ENCODE data around the gene MMP2.

The MMP2 gene

DNA sequence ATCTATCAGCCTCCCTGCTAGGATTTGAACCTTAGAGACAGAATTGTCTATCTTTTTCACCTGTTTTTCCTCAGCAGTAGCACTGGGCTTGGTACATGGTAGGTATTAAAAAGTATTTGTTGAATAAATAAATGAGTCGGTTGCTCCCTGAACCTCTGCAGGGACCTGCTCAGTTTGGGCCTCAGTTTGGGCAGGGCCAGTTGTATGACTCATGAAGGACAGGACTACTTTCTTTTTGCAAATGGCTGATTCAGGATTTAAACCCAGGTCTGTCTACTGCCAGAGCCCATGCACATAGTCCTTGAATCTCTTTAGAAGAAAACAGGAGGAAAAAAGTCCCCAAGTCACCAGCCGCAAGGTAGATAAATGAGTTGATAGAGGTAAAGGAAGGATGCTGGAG lies 3.1 kb downstream of the MMP2 start:
- no peak for DNase-seq (ENCODE audit: low read depth)
- TF ChIP-seq, protein P1, sequence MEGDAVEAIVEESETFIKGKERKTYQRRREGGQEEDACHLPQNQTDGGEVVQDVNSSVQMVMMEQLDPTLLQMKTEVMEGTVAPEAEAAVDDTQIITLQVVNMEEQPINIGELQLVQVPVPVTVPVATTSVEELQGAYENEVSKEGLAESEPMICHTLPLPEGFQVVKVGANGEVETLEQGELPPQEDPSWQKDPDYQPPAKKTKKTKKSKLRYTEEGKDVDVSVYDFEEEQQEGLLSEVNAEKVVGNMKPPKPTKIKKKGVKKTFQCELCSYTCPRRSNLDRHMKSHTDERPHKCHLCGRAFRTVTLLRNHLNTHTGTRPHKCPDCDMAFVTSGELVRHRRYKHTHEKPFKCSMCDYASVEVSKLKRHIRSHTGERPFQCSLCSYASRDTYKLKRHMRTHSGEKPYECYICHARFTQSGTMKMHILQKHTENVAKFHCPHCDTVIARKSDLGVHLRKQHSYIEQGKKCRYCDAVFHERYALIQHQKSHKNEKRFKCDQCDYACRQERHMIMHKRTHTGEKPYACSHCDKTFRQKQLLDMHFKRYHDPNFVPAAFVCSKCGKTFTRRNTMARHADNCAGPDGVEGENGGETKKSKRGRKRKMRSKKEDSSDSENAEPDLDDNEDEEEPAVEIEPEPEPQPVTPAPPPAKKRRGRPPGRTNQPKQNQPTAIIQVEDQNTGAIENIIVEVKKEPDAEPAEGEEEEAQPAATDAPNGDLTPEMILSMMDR (IDR thresholded peaks at IDR 0.05; ENCODE audit: control insufficient read depth, extremely low read depth, insufficient read depth), result no peak
- H3K4me3 ChIP-seq (ENCODE audit: low read depth, low read length), result no peak overlapping the region

- no peak overlapping the region for H3K4me3 ChIP-seq (ENCODE audit: low read depth, low read length)
- DNase-seq (ENCODE audit: low read depth), result no peak
- TF ChIP-seq, protein P1 (IDR thresholded peaks at IDR 0.05; ENCODE audit: control insufficient read depth, extremely low read depth, insufficient read depth), result no peak
These were observed 8.2 kb downstream of the MMP2 start for GRCh38 chr16:55487048-55487803.

GRCh38 chr16:55488306-55488705 lies 9.3 kb downstream of the MMP2 start:
- DNase-seq (ENCODE audit: low read depth), result no peak
- TF ChIP-seq, protein P1 (IDR thresholded peaks at IDR 0.05; ENCODE audit: control insufficient read depth, extremely low read depth, insufficient read depth), result no peak
- H3K4me3 ChIP-seq (ENCODE audit: low read depth, low read length), result no peak overlapping the region

GRCh38 chr16:55489119-55489955 lies 10.3 kb downstream of the MMP2 start:
- no peak overlapping the region for H3K4me3 ChIP-seq (ENCODE audit: low read depth, low read length)
- TF ChIP-seq, protein P1 (IDR thresholded peaks at IDR 0.05; ENCODE audit: control insufficient read depth, extremely low read depth, insufficient read depth), result no peak
- DNase-seq (ENCODE audit: low read depth), result no peak

- H3K4me3 ChIP-seq (ENCODE audit: low read depth, low read length), result no peak overlapping the region
- no peak for DNase-seq (ENCODE audit: low read depth)
- TF ChIP-seq, protein P1 (IDR thresholded peaks at IDR 0.05; ENCODE audit: control insufficient read depth, extremely low read depth, insufficient read depth), result no peak
These were observed 10.9 kb downstream of the MMP2 start for GRCh38 chr16:55489956-55490265.

GRCh38 chr16:55490301-55490700 lies 11.3 kb downstream of the MMP2 start:
- TF ChIP-seq, protein P1 (IDR thresholded peaks at IDR 0.05; ENCODE audit: control insufficient read depth, extremely low read depth, insufficient read depth), result no peak
- DNase-seq (ENCODE audit: low read depth), result no peak
- no peak overlapping the region for H3K4me3 ChIP-seq (ENCODE audit: low read depth, low read length)
